Activated gamma-delta T cell treated with Interleukin-2 at 50 U/mL for 16 hours (primary cell): ENCODE data around the gene ZAP70.

Experiments
- DNase-seq: peaks from one replicate; pipeline ENCODE4 v3.0.0-alpha.2; 2020

ZAP70 gene

GRCh38 chr2:97718051-97718882 lies 4.9 kb downstream of the ZAP70 start:
- DNase-seq: peak; percentile 80

- no peak for DNase-seq
Observed at GRCh38 chr2:97718942-97719341, 5.6 kb downstream of the ZAP70 start.

GRCh38 chr2:97719362-97720155 lies 6.2 kb downstream of the ZAP70 start:
- DNase-seq: no peak

- no peak for DNase-seq
Observed at GRCh38 chr2:97720746-97721145, 7.4 kb downstream of the ZAP70 start.

- no peak for DNase-seq
Observed at GRCh38 chr2:97722227-97722626, 8.9 kb downstream of the ZAP70 start.

GRCh38 chr2:97723156-97724072 lies 10.0 kb downstream of the ZAP70 start:
- DNase-seq: no peak

- DNase-seq: no peak
Observed at GRCh38 chr2:97724073-97724410, 10.7 kb downstream of the ZAP70 start.

GRCh38 chr2:97724501-97724900 lies 11.1 kb downstream of the ZAP70 start:
- DNase-seq: no peak

- DNase-seq: no peak
Observed at GRCh38 chr2:97724946-97725688, 11.7 kb downstream of the ZAP70 start.

GRCh38 chr2:97726261-97727064 lies 13.1 kb downstream of the ZAP70 start:
- DNase-seq: no peak

- DNase-seq: no peak
Observed at GRCh38 chr2:97727296-97727695, 13.9 kb downstream of the ZAP70 start.

- no peak for DNase-seq
Observed at GRCh38 chr2:97728091-97728731, 14.8 kb downstream of the ZAP70 start.

GRCh38 chr2:97730245-97730644 lies 16.9 kb downstream of the ZAP70 start:
- DNase-seq: no peak

GRCh38 chr2:97731274-97732020 lies 18.1 kb downstream of the ZAP70 start:
- DNase-seq: no peak

GRCh38 chr2:97732436-97733340 lies 19.3 kb downstream of the ZAP70 start:
- DNase-seq: no peak

- no peak for DNase-seq
Observed at GRCh38 chr2:97733341-97734035, 20.1 kb downstream of the ZAP70 start.

- no peak for DNase-seq
Observed at GRCh38 chr2:97734061-97735051, 21.0 kb downstream of the ZAP70 start.
